ENCODE data around the gene GARIN1A.
"Not testable (repeated sequence)": the region's sequence is repeated elsewhere in the genome, so short reads cannot be mapped to it uniquely, and the experiment has no call there.

Gene GARIN1A

DNA sequence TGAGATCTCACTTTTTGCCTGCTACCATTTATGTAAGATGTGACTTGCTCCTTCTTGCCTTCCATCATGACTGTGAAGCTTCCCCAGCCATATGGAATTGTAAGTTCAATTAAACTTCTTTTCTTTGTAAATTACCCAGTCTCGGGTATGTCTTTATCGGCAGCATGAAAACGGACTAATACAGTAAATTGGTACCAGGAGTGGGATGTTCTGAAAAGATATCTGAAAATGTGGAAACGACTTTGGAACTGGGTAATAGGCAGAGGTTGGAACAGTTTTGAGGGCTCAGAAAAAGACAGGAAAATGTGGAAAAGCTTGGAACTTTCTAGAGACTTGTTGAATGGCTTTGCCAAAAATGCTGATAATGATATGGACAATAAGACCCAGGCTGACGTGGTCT, 10.6 kb upstream of the GARIN1A start:
- CTCF ChIA-PET: interaction anchor here (1.2 kb wide), 1 partner anchor 552 kb away, joined by 3 read pairs; no protein-coding TSS in a partner anchor

DNA sequence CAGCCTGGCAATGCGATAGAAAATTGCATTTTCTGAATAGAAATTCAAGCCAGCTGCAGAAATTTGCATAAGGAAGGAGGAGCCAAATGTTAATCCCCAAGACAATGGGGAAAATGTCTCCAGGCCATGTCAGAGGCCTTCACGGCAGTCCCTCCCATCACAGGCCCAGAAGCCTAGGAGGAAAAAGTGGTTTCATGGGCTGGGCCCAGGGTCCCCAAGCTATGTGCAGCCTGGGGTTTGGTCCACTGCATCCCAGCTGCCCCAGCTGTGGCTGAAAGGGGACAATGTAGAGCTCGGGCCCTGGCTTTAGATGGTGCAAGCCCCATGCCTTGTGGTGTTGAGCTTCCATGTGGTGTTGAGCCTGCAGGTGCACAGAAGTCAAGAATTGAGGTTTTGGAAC, 10.0 kb upstream of the GARIN1A start:
- TF ChIP-seq, protein P1, sequence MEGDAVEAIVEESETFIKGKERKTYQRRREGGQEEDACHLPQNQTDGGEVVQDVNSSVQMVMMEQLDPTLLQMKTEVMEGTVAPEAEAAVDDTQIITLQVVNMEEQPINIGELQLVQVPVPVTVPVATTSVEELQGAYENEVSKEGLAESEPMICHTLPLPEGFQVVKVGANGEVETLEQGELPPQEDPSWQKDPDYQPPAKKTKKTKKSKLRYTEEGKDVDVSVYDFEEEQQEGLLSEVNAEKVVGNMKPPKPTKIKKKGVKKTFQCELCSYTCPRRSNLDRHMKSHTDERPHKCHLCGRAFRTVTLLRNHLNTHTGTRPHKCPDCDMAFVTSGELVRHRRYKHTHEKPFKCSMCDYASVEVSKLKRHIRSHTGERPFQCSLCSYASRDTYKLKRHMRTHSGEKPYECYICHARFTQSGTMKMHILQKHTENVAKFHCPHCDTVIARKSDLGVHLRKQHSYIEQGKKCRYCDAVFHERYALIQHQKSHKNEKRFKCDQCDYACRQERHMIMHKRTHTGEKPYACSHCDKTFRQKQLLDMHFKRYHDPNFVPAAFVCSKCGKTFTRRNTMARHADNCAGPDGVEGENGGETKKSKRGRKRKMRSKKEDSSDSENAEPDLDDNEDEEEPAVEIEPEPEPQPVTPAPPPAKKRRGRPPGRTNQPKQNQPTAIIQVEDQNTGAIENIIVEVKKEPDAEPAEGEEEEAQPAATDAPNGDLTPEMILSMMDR (IDR thresholded peaks at IDR 0.05; ENCODE audit: control extremely low read depth, extremely low read depth, low read depth, missing control alignments): no peak
- DNase-seq (ENCODE audit: extremely low spot score): no peak
- CTCF ChIA-PET: no interaction called here
- POLR2A ChIA-PET: no interaction called here

More for the DNA sequence above, 10.6 kb upstream of the GARIN1A start:
- POLR2A ChIA-PET: no interaction called here
- TF ChIP-seq, protein P1 (IDR thresholded peaks at IDR 0.05; ENCODE audit: control extremely low read depth, extremely low read depth, low read depth, missing control alignments): no peak
- DNase-seq (ENCODE audit: extremely low spot score): no peak

DNA sequence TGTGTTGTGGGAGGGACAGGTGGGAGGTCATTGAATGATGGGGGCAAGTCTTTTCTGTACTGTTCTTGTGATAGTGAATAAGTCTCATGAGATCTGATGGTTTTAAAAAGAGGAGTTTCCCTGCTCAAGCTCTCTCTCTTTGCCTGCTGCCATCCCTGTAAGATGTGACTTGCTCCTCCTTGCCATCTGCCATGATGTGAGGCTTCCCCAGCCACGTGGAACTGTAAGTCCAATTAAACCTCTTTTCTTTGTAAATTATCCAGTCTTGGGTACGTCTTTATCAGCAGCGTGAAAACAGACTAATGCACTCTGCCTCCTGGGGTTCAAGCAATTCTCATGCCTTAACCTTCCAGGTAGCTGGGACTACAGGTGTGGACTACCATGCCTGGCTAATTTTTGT, 8.9 kb upstream of the GARIN1A start:
- POLR2A ChIA-PET: interaction anchor here (0.6 kb wide), 1 partner anchor 280 kb away, joined by 8 read pairs; no protein-coding TSS in a partner anchor
- DNase-seq (ENCODE audit: extremely low spot score); CTCF ChIA-PET: not testable (repeated sequence)

DNA sequence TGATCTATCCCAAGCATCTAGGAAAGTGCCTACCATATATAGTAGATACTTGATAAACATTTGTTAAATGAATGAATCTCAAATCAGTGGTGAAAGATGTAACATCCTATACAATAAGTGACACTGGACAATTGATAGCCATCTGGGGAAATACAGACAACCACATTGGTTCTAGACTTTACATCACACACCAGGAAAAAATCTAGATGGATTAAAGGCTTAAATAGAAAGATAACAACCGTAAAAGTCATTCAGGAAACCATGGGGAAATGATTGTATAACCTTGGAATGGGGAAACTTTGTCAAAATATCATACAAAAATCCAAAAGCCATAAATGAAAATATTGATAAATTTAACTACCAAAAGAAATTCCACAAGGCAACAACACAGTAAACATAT, 7.0 kb upstream of the GARIN1A start:
- ChIA-PET POLR2A (no interaction called here), CTCF (interaction anchor here (1.1 kb wide), 1 partner anchor 249 kb away, joined by 3 read pairs; no protein-coding TSS in a partner anchor)
- TF ChIP-seq, protein P1 (IDR thresholded peaks at IDR 0.05; ENCODE audit: control extremely low read depth, extremely low read depth, low read depth, missing control alignments): no peak
- no peak for DNase-seq (ENCODE audit: extremely low spot score)

DNA sequence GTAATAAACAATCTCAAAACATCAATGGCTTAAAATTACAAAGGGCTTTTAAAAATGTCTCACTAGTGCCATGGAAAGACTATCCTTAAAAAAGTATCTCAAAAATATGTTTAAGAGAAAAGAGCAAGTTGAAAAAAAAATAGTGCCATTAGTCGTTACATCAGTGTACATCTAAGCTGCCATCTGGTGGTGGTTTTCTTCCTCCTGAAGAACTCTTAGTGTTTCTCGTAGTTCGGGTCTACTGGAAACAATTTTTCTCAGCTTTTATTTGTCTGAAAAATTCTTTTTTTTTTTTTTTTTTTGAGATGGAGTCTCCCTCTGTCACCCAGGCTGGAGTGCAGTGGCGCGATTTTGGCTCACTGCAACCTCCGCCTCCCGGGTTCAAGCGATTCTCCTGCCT, 5.9 kb upstream of the GARIN1A start:
- CTCF ChIA-PET: interaction anchor here (1.0 to 1.6 kb wide), 5 partner anchors 10 to 250 kb away, joined by 3 to 5 read pairs (median 3); no protein-coding TSS in a partner anchor
- no peak for DNase-seq (ENCODE audit: extremely low spot score)
- TF ChIP-seq, protein P1 (IDR thresholded peaks at IDR 0.05; ENCODE audit: control extremely low read depth, extremely low read depth, low read depth, missing control alignments): no peak
- POLR2A ChIA-PET: no interaction called here

DNA sequence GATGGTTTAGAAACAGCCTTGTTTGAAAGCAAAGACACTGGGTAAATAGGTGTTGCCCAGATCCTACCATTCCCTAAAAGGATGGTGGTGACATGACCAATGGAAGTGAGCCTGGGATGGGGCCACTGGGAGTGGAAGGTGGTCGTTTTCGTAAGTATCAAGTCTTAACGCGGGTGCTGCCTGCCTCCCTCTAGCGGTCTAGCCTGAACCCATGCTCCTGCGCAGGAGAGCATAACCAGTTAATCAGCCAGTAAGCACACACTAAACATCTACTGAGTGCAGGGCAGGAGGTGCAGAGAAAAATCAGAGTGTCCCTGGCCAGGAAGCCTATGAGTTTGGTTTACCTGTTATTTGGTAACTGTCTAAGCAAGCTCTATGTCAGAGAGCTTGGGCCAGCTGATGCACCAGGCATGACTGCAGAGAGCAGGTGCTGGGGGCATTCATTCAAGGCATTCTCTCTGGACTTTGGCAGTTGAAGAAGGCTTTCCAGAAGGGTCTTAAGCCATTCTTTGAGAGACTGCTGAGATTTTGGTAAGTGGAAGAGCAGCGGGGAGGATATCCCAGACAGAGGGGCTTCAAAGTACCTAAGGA, 930 bp downstream of the GARIN1A start:
- TF ChIP-seq, protein P1 (IDR thresholded peaks at IDR 0.05; ENCODE audit: control extremely low read depth, extremely low read depth, low read depth, missing control alignments): peak; percentile 56
- CTCF ChIA-PET: interaction anchor here (1.2 to 2.5 kb wide), 3 partner anchors 9 to 211 kb away, joined by 3 to 13 read pairs (median 8); no protein-coding TSS in a partner anchor
- peak; percentile 46 for DNase-seq (ENCODE audit: extremely low spot score)
- POLR2A ChIA-PET: no interaction called here

DNA sequence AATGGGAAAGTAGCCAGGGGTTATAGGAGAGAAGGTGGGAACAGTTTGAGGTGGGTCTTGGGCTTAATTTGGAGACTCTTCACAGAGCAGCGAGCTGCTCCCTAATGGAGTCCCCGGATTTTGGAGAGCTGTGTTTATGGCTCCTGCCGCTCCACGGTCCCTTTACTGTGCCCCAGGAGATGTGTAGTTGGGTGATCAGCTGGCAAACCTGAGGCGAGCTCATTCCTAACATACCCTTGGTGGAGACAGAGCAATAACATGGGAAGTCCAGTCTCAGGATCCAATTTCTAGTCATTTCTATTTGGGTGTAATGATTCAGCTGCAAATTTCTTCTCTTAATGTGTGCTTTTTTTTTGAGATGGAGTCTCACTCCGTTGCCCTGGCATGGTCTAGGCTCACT, 1.5 kb downstream of the GARIN1A start:
- ChIA-PET POLR2A (no interaction called here), CTCF (interaction anchor here (1.2 to 2.0 kb wide), 2 partner anchors 8 to 21 kb away, joined by 3 to 13 read pairs; no protein-coding TSS in a partner anchor)
- no peak for DNase-seq (ENCODE audit: extremely low spot score)
- TF ChIP-seq, protein P1 (IDR thresholded peaks at IDR 0.05; ENCODE audit: control extremely low read depth, extremely low read depth, low read depth, missing control alignments): no peak
